Caco-2 (cell line): ENCODE measurements around the gene RNU6-9. TPM values are rescaled to one million over a fixed set of nuclear protein-coding genes. Genes with fewer than 3 reads are reported as not detected.

Experiments used
- BruUV-seq: library from RNA; stranded (reverse); fragments of 400-500 nt; replicated peaks from 2 replicates; lab custom pipeline; 2021; lab: Mats Ljungman, UMichigan
- CTCF ChIA-PET: fragments of 300-600 bp; sonication (Branson Sonifier 250); formaldehyde crosslinking; loops from one replicate; lab custom pipeline; 2022; ENCODE audit warnings: antibody characterized with exemption; lab: Charles Lee
- POLR2A ChIA-PET: fragments of 300-600 bp; sonication (Branson Sonifier 250); formaldehyde crosslinking; loops from one replicate; lab custom pipeline; 2022; ENCODE audit warnings: antibody characterized with exemption; lab: Charles Lee
- DNase-seq, 2 experiments: peaks; one replicate each; pipeline versions ENCODE4 v3.0.0 to v3.0.0-alpha.2; 2020 to 2022
- H3K27me3 ChIP-seq: replicated peaks from 2 replicates; pipeline ENCODE4 v1.6.0; 2011; ENCODE audit warnings: low read length; ENCODE audit not compliant: control insufficient read depth, insufficient read depth
- H3K36me3 ChIP-seq: 2 replicates; pipeline ENCODE4 v1.5.1; 2011; ENCODE audit warnings: low read length; ENCODE audit not compliant: control insufficient read depth, insufficient read depth
- H3K4me1 ChIP-seq: fragments of 250-450 bp; sonication (Bioruptor Pico); 2 replicates; pipeline ENCODE4 v1.5.1; 2020; ENCODE audit warnings: mild to moderate bottlenecking
- H3K4me3 ChIP-seq: 2 replicates; pipeline ENCODE4 v1.5.1; 2011; ENCODE audit warnings: low read depth, mild to moderate bottlenecking, control low read depth, low read length
- H3K9me3 ChIP-seq: fragments of 250-450 bp; sonication (Bioruptor Pico); 2 replicates; pipeline ENCODE4 v1.5.1; 2020; ENCODE audit warnings: mild to moderate bottlenecking, moderate library complexity
- H3K27ac Mint-ChIP-seq: one replicate; pipeline ENCODE4 v1.8.0; 2022; ENCODE audit warnings: mixed read lengths; ENCODE audit not compliant: unreplicated experiment
- H3K27me3 Mint-ChIP-seq: one replicate; pipeline ENCODE4 v1.8.0; 2022; ENCODE audit warnings: mixed read lengths; ENCODE audit not compliant: insufficient read depth, unreplicated experiment
- H3K36me3 Mint-ChIP-seq: one replicate; pipeline ENCODE4 v1.8.0; 2022; ENCODE audit warnings: mild to moderate bottlenecking, mixed read lengths; ENCODE audit not compliant: insufficient read depth, unreplicated experiment
- H3K4me1 Mint-ChIP-seq: one replicate; pipeline ENCODE4 v1.8.0; 2022; ENCODE audit warnings: low read depth, mixed read lengths; ENCODE audit not compliant: unreplicated experiment
- H3K4me3 Mint-ChIP-seq: one replicate; pipeline ENCODE4 v1.8.0; 2022; ENCODE audit warnings: mild to moderate bottlenecking, moderate library complexity, mixed read lengths; ENCODE audit not compliant: unreplicated experiment
- H3K9me3 Mint-ChIP-seq: one replicate; pipeline ENCODE4 v1.8.0; 2022; ENCODE audit warnings: mixed read lengths; ENCODE audit not compliant: unreplicated experiment
- CTCF ChIP-seq, 2 experiments: fragments of 200-600 bp in 1 of 2; IDR thresholded peaks; 1 replicate in 1 of 2; 2 replicates in 1 of 2; pipeline versions ENCODE4 v1.5.1 to v1.8.0; 2011 to 2022; ENCODE audit warnings: antibody characterized with exemption in 1 of 2, control low read depth in 1 of 2, inconsistent platforms in 1 of 2, low read depth in 1 of 2, low read length in 1 of 2, mild to moderate bottlenecking in 1 of 2, moderate library complexity in 1 of 2; ENCODE audit not compliant: insufficient read depth in 1 of 2, severe bottlenecking in 1 of 2, unreplicated experiment in 1 of 2
- intact Hi-C: fragments of 100-400 bp; cut with micrococcal nuclease; formaldehyde crosslinking; loops from one replicate; pipeline ENCODE4 v1.10.0; 2022; ENCODE audit not compliant: unreplicated experiment
- total RNA-seq: library from RNA; stranded (reverse); gene quantifications from 2 replicates; pipeline ENCODE4 v1.2.3, GENCODE V29; 2022

Gene RNU6-9
- total RNA-seq, 1 experiment from 2014 or later: not detected

DNA sequence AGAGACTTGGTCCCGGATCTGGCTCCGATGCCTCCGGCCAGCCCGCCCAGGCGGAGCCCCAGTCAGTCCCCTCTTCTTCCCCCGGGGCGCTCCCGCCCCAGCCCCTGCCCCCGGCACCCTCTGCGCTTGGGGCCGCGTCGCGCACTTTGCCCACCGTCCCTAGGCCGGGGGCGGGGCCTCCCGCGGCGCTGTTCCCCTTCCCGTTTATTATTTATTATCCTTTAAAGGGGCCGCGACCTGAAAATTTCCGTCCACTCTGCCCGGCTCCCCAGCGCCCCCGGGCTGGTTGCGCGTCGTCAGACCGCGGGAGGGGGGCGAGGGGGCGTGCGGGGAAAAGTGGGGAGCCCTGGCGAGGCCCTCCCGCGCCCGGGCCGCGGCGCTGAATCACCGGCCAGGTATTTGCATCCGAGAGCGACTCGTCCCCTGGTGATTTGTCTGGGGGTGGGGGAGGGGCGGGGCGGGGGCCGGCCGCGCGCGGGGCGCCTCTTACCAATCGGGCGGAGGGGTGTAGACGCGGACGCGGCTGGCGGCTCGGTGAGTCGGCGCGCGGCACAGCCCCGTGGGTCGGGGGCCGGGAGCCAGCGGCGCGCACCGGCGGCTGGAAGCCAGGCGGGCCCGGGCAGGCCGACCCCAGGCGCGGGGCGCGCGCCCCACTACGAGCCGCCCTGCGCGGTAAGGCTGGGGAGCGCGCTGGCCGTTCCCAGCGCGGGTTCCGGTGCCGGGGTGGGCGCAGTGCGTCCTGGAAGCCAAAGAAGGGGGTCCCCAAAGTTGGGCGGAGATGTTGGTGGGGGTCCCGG lies 32.4 kb downstream of the RNU6-9 start, which contains the start of gene ARID3A:
TSS of gene ARID3A (plus strand) at position 510 of the 797 bp plus-strand sequence. CDS start 3,494 bp downstream, outside the sequence.
- ChIA-PET CTCF (interaction anchor here (1.6 kb wide), 1 partner anchor 58 kb away, joined by 6 read pairs; the partner anchor contains the start of gene WDR18), POLR2A (interaction anchor here (1.0 kb wide), 1 partner anchor 174 kb away, joined by 3 read pairs; no protein-coding TSS in a partner anchor)
- peaks cover 2% of the 10 kb centered on the region for H3K36me3 ChIP-seq
- Mint-ChIP-seq H3K27ac (peak within 1 kb of the TSS; percentile 82), H3K27me3 (no peaks in the 10 kb centered on the region), H3K36me3 (peaks cover 32% of the 10 kb centered on the region), H3K4me1 (no peaks in the 10 kb centered on the region), H3K9me3 (no peaks in the 10 kb centered on the region), H3K4me3 (peak within 1 kb of the TSS; percentile 85)
- intact Hi-C loops: loop anchor here (1.0 to 2.0 kb wide), 3 partner anchors 27 to 59 kb away; partner anchors contain the start of gene WDR18
- TF ChIP-seq CTCF (IDR thresholded peaks at IDR 0.05; ENCODE audit: insufficient read depth in 1 of 2, low read depth in 1 of 2, low read length in 1 of 2, severe bottlenecking in 1 of 2, unreplicated experiment in 1 of 2): no peak
- peak; percentile 89 to 91 for DNase-seq
- H3K27me3 ChIP-seq: no peaks in the 10 kb centered on the region
- no TSS peak for BruUV-seq
- H3K9me3 ChIP-seq: no peaks in the 10 kb centered on the region
- peaks cover 33% of the 10 kb centered on the region for H3K4me1 ChIP-seq
- H3K4me3 ChIP-seq: peak within 1 kb of the TSS; percentile 98

GRCh38 chr19:926323-926588 lies 33.0 kb downstream of the RNU6-9 start:
- Mint-ChIP-seq H3K9me3 (no peaks in the 10 kb centered on the region), H3K36me3 (peaks cover 34% of the 10 kb centered on the region), H3K4me3 (peak overlapping the region; percentile 85), H3K27me3 (no peaks in the 10 kb centered on the region), H3K27ac (no peak overlapping the region), H3K4me1 (no peaks in the 10 kb centered on the region)
- H3K4me3 ChIP-seq: peak overlapping the region; percentile 98
- TF ChIP-seq CTCF (IDR thresholded peaks at IDR 0.05; ENCODE audit: insufficient read depth in 1 of 2, low read depth in 1 of 2, low read length in 1 of 2, severe bottlenecking in 1 of 2, unreplicated experiment in 1 of 2): no peak
- intact Hi-C loops: no loop called here
- H3K4me1 ChIP-seq: peaks cover 37% of the 10 kb centered on the region
- BruUV-seq: TSS peak; percentile 70
- H3K27me3 ChIP-seq: no peaks in the 10 kb centered on the region
- ChIA-PET CTCF (no interaction called here), POLR2A (interaction anchor here (1.0 kb wide), 1 partner anchor 30 kb away, joined by 6 read pairs; no protein-coding TSS in a partner anchor)
- DNase-seq: no peak
- H3K36me3 ChIP-seq: peaks cover 3% of the 10 kb centered on the region
- H3K9me3 ChIP-seq: no peaks in the 10 kb centered on the region

DNA sequence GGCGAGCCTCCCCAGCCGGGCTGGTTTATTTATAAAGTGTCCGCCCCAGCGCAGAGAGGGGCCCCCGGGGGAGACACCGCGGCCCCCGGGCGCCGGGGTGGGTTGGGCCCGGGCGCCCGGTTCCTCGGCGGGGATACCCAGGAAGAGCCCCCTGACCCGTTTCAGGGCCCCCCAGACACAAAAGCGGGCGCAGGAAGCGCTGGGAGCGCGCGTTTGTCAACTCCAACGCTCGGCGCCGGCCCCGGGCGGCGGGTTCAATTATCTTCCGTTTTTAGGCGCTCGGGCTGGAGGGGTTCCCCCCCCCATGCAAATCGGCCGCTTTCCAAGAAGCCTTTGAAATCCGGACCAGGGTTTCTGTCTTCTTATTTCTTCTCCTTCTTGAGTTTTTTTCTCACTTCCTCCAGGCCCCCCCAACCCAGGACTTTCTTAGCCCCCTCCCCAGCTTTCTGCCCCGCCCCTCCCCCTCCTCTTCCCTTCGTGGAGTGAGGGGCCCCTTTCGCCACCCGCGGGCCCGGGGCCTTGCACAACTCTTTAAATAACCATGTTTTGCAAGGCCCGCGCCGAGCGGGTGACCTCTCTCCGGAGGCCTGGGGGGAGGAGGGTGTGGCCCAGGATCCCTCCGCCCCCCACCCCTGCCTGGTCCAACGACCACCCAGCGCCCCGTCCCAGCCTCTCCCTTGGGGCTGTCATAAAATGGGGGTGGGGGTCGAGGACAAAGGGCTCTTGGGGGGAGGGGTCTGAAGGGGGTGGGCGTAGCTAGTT lies 33.5 kb downstream of the RNU6-9 start:
- Mint-ChIP-seq H3K4me3 (peak overlapping the region; percentile 85), H3K27me3 (no peaks in the 10 kb centered on the region), H3K4me1 (no peaks in the 10 kb centered on the region), H3K27ac (no peak overlapping the region), H3K36me3 (peaks cover 34% of the 10 kb centered on the region), H3K9me3 (no peaks in the 10 kb centered on the region)
- Histone ChIP-seq H3K27me3 (no peaks in the 10 kb centered on the region), H3K36me3 (peaks cover 3% of the 10 kb centered on the region), H3K4me1 (peaks cover 36% of the 10 kb centered on the region), H3K9me3 (no peaks in the 10 kb centered on the region), H3K4me3 (peak overlapping the region; percentile 98)
- peak; percentile 80 to 83 for DNase-seq
- POLR2A ChIA-PET: interaction anchor here (1.0 kb wide), 1 partner anchor 30 kb away, joined by 6 read pairs; no protein-coding TSS in a partner anchor
- TSS peak; percentile 46 for BruUV-seq
- CTCF ChIA-PET: no interaction called here
- TF ChIP-seq CTCF (IDR thresholded peaks at IDR 0.05; ENCODE audit: insufficient read depth in 1 of 2, low read depth in 1 of 2, low read length in 1 of 2, severe bottlenecking in 1 of 2, unreplicated experiment in 1 of 2): no peak
- intact Hi-C loops: no loop called here
